Neuronal stem cell (in vitro differentiated cells): ENCODE measurements around the gene SLC6A2.

ENCODE experiments used
- DNase-seq: peaks from one replicate; pipeline ENCODE4 v3.0.0-alpha.2; 2013; ENCODE audit warnings: low spot score
- H2AFZ ChIP-seq: one replicate; pipeline ENCODE4 v1.6.1; 2013; ENCODE audit warnings: mild to moderate bottlenecking, low read length, inconsistent platforms
- H2AK5ac ChIP-seq: 2 replicates; pipeline ENCODE4 v1.6.1; 2013; ENCODE audit warnings: low read depth, mild to moderate bottlenecking, inconsistent platforms, low read length, moderate library complexity, mixed read lengths
- H2BK120ac ChIP-seq: 2 replicates; pipeline ENCODE4 v1.6.1; 2013; ENCODE audit warnings: low read depth, mild to moderate bottlenecking, inconsistent platforms, low read length, moderate library complexity, mixed read lengths
- H2BK12ac ChIP-seq: one replicate; pipeline ENCODE4 v1.6.1; 2013; ENCODE audit warnings: low read length, inconsistent platforms
- H2BK15ac ChIP-seq: 2 replicates; pipeline ENCODE4 v1.6.1; 2013; ENCODE audit warnings: mild to moderate bottlenecking, low read length, inconsistent platforms, mixed read lengths
- H2BK5ac ChIP-seq: one replicate; pipeline ENCODE4 v1.6.1; 2013; ENCODE audit warnings: inconsistent platforms, mild to moderate bottlenecking, low read length, moderate library complexity
- H3K14ac ChIP-seq: one replicate; pipeline ENCODE4 v1.6.1; 2013; ENCODE audit warnings: low read length, inconsistent platforms
- H3K18ac ChIP-seq: 2 replicates; pipeline ENCODE4 v1.6.1; 2013; ENCODE audit warnings: low read length, inconsistent platforms
- H3K23ac ChIP-seq: 2 replicates; pipeline ENCODE4 v1.6.1; 2013; ENCODE audit warnings: low read depth, mild to moderate bottlenecking, mixed read lengths, low read length, inconsistent platforms; ENCODE audit not compliant: poor library complexity
- H3K27ac ChIP-seq: replicated peaks from 3 replicates; pipeline ENCODE4 v1.5.1; 2013; ENCODE audit warnings: low read length, inconsistent platforms
- H3K27me3 ChIP-seq, 3 experiments: 2 replicates each; pipeline ENCODE4 v1.6.1; 2013; ENCODE audit warnings: low read length in 3 of 3, mild to moderate bottlenecking in 2 of 3, inconsistent platforms in 1 of 3, low read depth in 1 of 3, mixed read lengths in 1 of 3, moderate library complexity in 1 of 3; ENCODE audit not compliant: control insufficient read depth in 3 of 3, insufficient read depth in 3 of 3
- H3K36me3 ChIP-seq, 2 donors: replicated peaks in 1 of 2; 2 replicates each; pipeline ENCODE4 v1.6.1; 2013; ENCODE audit warnings: low read length in 2 of 2; ENCODE audit not compliant: control insufficient read depth in 2 of 2, insufficient read depth in 2 of 2
- H3K4ac ChIP-seq: 2 replicates; pipeline ENCODE4 v1.6.1; 2013; ENCODE audit warnings: inconsistent platforms, mild to moderate bottlenecking, low read length, moderate library complexity
- H3K4me1 ChIP-seq, 2 donors: 1 replicate in 1 of 2; 2 replicates in 1 of 2; pipeline ENCODE4 v1.6.1; 2013; ENCODE audit warnings: low read length in 2 of 2, low read depth in 1 of 2; ENCODE audit not compliant: control insufficient read depth in 2 of 2, insufficient read depth in 1 of 2
- H3K4me2 ChIP-seq: one replicate; pipeline ENCODE4 v1.6.1; 2013; ENCODE audit warnings: mild to moderate bottlenecking, low read length, inconsistent platforms; ENCODE audit not compliant: insufficient read depth, poor library complexity, severe bottlenecking
- H3K4me3 ChIP-seq, 2 donors: 2 replicates each; pipeline ENCODE4 v1.5.1; 2013; ENCODE audit warnings: low read length in 2 of 2, mild to moderate bottlenecking in 2 of 2, inconsistent platforms in 1 of 2, moderate library complexity in 1 of 2
- H3K79me1 ChIP-seq: one replicate; pipeline ENCODE4 v1.6.1; 2013; ENCODE audit warnings: low read depth, mild to moderate bottlenecking, inconsistent platforms, low read length, moderate library complexity
- H3K9ac ChIP-seq: one replicate; pipeline ENCODE4 v1.6.1; 2013; ENCODE audit warnings: mild to moderate bottlenecking, low read depth, low read length, inconsistent platforms; ENCODE audit not compliant: poor library complexity
- H3K9me3 ChIP-seq, 2 donors: replicated peaks in 1 of 2; 2 replicates each; pipeline versions ENCODE3 to v1.6.1; 2013; ENCODE audit warnings: low read length in 2 of 2, mild to moderate bottlenecking in 2 of 2, inconsistent platforms in 1 of 2, low read depth in 1 of 2, mixed read lengths in 1 of 2, moderate library complexity in 1 of 2; ENCODE audit not compliant: control insufficient read depth in 2 of 2, insufficient read depth in 1 of 2
- H4K8ac ChIP-seq: one replicate; pipeline ENCODE4 v1.6.1; 2013; ENCODE audit warnings: low read depth, mild to moderate bottlenecking, inconsistent platforms, low read length, moderate library complexity
- H4K91ac ChIP-seq: one replicate; pipeline ENCODE4 v1.6.1; 2013; ENCODE audit warnings: low read length, low read depth, mild to moderate bottlenecking, inconsistent platforms; ENCODE audit not compliant: poor library complexity
- WGBS, 2 donors: extraction: QIAGEN DNeasy Blood & Tissue Kit; methylation state at CpG; one replicate each; pipeline ENCODE4 v1.1.7; 2013; ENCODE audit warnings: missing lambda C conversion rate in 2 of 2, mixed read lengths in 1 of 2; ENCODE audit not compliant: insufficient read length in 2 of 2, insufficient replicate concordance in 1 of 2; ENCODE audit errors: extremely low coverage in 2 of 2; 5-methylcytosine and 5-hydroxymethylcytosine counted together

Gene SLC6A2

DNA sequence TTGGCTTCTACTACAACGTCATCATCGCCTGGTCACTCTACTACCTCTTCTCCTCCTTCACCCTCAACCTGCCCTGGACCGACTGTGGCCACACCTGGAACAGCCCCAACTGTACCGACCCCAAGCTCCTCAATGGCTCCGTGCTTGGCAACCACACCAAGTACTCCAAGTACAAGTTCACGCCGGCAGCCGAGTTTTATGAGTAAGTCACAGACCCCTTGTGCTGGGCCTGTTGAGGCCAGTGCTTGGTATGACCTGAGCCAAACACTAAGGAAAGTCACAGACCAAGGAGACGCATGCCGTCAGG is 16.1 kb downstream of the SLC6A2 start:
- H3K23ac ChIP-seq = no peak overlapping the region
- no peak overlapping the region for H3K14ac ChIP-seq
- H3K4me2 ChIP-seq = no peak overlapping the region
- H2BK5ac ChIP-seq = no peak overlapping the region
- H2BK15ac ChIP-seq = no peak overlapping the region
- no peak overlapping the region for H3K4ac ChIP-seq
- no peak overlapping the region for H3K18ac ChIP-seq
- H3K9ac ChIP-seq = peak overlapping the region; percentile 9
- no peak overlapping the region for H3K27ac ChIP-seq
- H2AFZ ChIP-seq = no peak overlapping the region
- H2BK12ac ChIP-seq = no peak overlapping the region
- H3K36me3 ChIP-seq = no peaks in the 10 kb centered on the region
- H4K91ac ChIP-seq = no peak overlapping the region
- H2AK5ac ChIP-seq = no peak overlapping the region
- H3K4me1 ChIP-seq = no peaks in the 10 kb centered on the region
- no peaks in the 10 kb centered on the region for H3K79me1 ChIP-seq
- no peak overlapping the region for H4K8ac ChIP-seq
- WGBS, 2 donors = no CpG with 5 or more reads among the region's 10 CpGs
- no peaks in the 10 kb centered on the region for H3K9me3 ChIP-seq
- no peak for DNase-seq
- no peak overlapping the region for H3K4me3 ChIP-seq
- H2BK120ac ChIP-seq = no peak overlapping the region
- no peaks in the 10 kb centered on the region for H3K27me3 ChIP-seq

DNA sequence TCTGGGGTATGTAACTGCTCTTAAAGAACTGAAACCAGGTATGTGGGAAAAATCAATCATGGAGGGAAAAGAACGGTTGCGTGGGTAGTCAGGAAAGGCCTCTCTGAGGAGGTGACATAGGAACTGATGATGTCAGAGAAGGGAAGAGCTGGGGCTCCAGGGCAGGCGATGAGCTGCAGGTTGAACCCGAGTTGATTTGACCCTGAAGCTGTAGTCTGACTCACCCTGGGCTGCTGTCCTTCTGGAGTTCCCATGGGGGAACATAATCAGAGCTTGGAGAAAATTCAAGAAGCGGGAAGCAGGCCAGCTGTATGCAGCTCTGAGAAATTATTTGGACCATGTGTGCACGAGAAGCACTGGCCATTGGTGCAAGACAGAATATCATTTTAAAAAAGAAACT is 16.7 kb downstream of the SLC6A2 start:
- Histone ChIP-seq H2AK5ac (no peak overlapping the region), H3K4me3 (no peak overlapping the region), H3K23ac (no peak overlapping the region), H2AFZ (no peak overlapping the region), H2BK5ac (no peak overlapping the region), H3K4me1 (no peaks in the 10 kb centered on the region), H3K27me3 (no peaks in the 10 kb centered on the region), H3K4ac (no peak overlapping the region), H4K8ac (no peak overlapping the region), H3K9me3 (no peaks in the 10 kb centered on the region), H3K27ac (no peak overlapping the region), H4K91ac (no peak overlapping the region), H2BK15ac (no peak overlapping the region), H3K36me3 (no peaks in the 10 kb centered on the region), H3K18ac (no peak overlapping the region), H3K4me2 (no peak overlapping the region), H3K9ac (no peak overlapping the region), H3K14ac (no peak overlapping the region), H3K79me1 (no peaks in the 10 kb centered on the region), H2BK12ac (no peak overlapping the region), H2BK120ac (no peak overlapping the region)
- no peak for DNase-seq
- WGBS, 2 donors = no CpG with 5 or more reads among the region's 6 CpGs

DNA sequence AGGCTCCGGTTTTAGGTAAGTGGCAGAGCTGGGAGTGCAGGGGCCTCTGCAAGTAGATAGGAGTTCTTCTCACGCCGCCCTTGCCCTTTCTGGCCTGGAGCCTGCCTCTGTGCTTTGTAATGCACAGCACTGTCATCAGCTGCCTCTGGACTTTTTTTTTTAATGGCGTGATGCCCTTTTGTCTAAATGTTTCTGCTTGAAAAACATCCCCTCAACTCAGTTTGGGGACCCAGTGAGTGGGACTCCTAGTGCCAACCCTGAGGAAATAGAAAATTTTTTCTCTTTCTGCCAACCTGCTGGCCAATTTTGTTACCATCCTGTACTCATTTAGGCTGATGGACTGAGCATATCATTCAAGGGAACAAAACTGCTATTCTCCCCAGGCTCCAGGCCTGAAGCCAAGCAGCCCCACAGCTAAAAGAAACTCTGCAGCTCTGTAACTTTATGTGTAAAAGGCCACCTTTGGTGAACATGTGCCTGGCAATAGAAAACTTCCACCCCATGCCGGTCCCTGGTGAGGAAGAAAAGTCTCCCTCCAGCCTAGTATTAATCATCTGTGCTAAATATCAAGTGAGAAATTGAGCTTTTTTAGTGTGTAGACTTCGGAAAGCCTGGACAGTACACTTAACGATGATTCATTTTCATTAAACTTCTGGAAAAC is 22.5 kb downstream of the SLC6A2 start:
- no CpG with 5 or more reads among the region's 7 CpGs for WGBS, 2 donors
- no peak overlapping the region for H2BK120ac ChIP-seq

DNA sequence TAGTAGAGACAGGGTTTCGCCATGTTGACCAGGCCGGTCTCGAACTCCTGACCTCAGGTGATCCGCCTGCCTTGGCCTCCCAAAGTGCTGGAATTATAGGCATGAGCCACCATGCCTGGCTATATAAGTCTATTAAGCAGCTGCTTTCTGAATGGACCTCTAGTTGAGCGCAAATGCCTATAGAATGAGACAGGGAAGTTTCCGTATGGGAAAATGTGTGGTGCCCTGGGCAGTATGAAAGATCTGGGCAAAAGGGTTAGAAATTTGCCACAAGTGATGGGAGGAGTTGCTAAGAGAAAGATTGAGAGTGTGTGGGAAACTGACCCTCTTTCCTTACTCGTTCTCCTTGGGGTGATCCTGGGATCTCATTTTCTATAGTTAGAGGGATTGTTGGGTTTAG is 26.3 kb downstream of the SLC6A2 start:
- Histone ChIP-seq H3K27ac (no peak overlapping the region), H3K4ac (no peak overlapping the region), H3K9me3 (no peaks in the 10 kb centered on the region), H3K36me3 (no peaks in the 10 kb centered on the region), H2AFZ (no peak overlapping the region), H3K4me1 (no peaks in the 10 kb centered on the region), H4K91ac (no peak overlapping the region), H2AK5ac (no peak overlapping the region), H2BK12ac (no peak overlapping the region), H3K4me2 (no peak overlapping the region), H3K79me1 (no peaks in the 10 kb centered on the region), H3K9ac (no peak overlapping the region), H2BK5ac (no peak overlapping the region), H4K8ac (no peak overlapping the region), H3K4me3 (no peak overlapping the region), H3K14ac (no peak overlapping the region), H3K18ac (no peak overlapping the region), H2BK15ac (no peak overlapping the region), H3K23ac (no peak overlapping the region), H3K27me3 (peaks cover 0 to 4% (median 0%) of the 10 kb centered on the region in 3 experiments), H2BK120ac (no peak overlapping the region)
- DNase-seq = no peak
- WGBS, 2 donors = no CpG with 5 or more reads among the region's 7 CpGs

More for the DNA sequence above, 22.5 kb downstream of the SLC6A2 start:
- H3K23ac ChIP-seq = no peak overlapping the region
- no peak overlapping the region for H3K18ac ChIP-seq
- H2AFZ ChIP-seq = no peak overlapping the region
- H3K9ac ChIP-seq = no peak overlapping the region
- no peak overlapping the region for H3K4me3 ChIP-seq
- peaks cover 0 to 4% (median 0%) of the 10 kb centered on the region in 3 experiments for H3K27me3 ChIP-seq
- H3K4me2 ChIP-seq = no peak overlapping the region
- no peak overlapping the region for H3K14ac ChIP-seq
- no peak overlapping the region for H2AK5ac ChIP-seq
- H3K4ac ChIP-seq = no peak overlapping the region
- no peak overlapping the region for H3K27ac ChIP-seq
- H2BK15ac ChIP-seq = no peak overlapping the region
- no peaks in the 10 kb centered on the region for H3K36me3 ChIP-seq
- no peak overlapping the region for H2BK5ac ChIP-seq
- no peak overlapping the region for H4K8ac ChIP-seq
- no peaks in the 10 kb centered on the region for H3K79me1 ChIP-seq
- no peak overlapping the region for H4K91ac ChIP-seq
- H3K4me1 ChIP-seq = no peaks in the 10 kb centered on the region
- H2BK12ac ChIP-seq = no peak overlapping the region
- no peak for DNase-seq
- no peaks in the 10 kb centered on the region for H3K9me3 ChIP-seq
